ENCODE results near the gene EOMES.
"Not testable (repeated sequence)": the region's sequence is repeated elsewhere in the genome, so short reads cannot be mapped to it uniquely, and the experiment has no call there.

EOMES gene

DNA sequence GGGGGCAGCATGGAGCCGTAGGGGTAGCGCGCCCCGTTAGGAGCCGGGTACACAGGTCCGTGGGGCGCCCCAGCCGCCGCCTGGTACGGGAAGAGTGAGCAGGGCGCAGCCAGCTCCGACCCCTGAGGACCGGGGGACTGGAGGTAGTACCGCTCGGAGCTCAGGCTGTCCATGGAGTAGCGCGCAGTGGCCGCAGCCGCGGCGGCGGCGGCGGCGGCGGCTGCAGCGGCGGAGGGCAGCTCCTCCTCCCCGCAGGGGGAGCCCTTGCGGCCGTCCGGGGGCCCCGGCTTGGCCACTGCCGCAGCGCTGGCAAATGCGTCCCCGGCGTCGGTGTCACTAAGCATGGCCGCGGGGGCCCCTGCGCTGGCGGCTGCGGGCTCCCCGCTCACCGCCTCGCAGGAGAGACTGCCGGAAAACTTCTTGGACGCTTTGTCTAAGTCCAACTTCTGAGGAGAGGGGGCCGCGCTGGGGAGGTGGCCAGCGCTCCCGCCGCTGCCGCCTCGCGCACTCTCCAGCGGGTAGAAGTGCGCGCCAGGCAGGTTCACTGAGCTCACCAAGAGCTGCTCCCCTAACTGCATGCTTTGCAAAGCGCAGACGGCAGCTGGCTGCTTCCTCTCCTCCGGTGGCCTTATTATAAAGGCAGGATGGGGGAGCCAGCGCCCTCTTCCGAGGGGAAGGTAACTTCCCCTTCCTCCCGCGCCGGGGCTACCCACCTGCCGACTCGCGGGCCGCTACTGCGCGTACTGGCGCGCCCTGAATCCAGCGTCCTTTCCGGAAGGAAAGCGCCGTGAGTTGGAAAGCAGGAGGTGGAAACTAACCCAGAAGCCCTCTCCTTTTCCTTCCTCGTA is at the start of gene EOMES:
EOMES (minus strand) TSS at position 607 of the 848 bp plus-strand sequence; CDS start at position 578, 29 bp downstream.
- peak; percentile 44 for DNase-seq

GRCh38 chr3:27770384-27770783 is 48.3 kb upstream of the EOMES start:
- DNase-seq: not testable (repeated sequence)

GRCh38 chr3:27767000-27767399 is 44.9 kb upstream of the EOMES start:
- no peak for DNase-seq

DNA sequence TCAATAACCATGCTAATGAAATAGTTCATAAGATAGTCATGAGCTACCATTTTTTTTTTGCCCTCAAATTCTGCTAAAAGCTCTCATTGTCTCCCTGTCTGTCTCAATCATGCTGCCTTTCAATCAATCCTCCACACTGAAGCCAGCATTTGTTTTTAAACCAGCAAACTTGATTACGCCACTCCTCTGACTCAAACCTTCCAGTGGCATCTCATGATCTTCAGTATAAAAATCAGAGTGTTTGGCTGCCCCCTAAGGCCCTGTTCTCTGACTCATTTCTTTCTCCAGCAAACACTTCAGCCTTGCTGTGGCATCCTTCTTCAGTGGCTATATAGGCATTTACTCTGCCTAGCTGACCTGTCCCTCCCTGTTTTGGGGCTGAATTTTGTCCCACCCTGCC is 36.0 kb upstream of the EOMES start:
- no peak for DNase-seq

DNA sequence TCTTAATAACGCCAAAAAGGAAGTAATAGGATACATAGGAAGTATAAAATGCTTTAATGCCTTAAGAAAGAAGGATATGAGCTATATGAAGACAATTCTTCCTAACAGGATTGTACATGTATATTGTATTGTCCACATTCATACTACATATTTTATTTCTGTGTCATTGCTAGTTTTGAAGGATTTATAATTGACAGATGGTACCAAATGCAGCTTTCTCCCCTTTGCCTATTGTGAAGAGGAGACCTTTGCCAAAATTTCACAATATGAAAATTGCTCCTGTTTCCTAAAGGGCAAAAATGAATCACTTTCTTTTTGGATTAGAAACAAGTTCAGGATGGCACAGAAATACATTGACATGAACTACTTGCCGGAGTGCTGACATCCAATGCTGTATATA is 34.8 kb upstream of the EOMES start:
- DNase-seq: no peak

- DNase-seq: no peak
Observed at GRCh38 chr3:27752926-27753325, 30.8 kb upstream of the EOMES start.

GRCh38 chr3:27749643-27750042 is 27.5 kb upstream of the EOMES start:
- no peak for DNase-seq

DNA sequence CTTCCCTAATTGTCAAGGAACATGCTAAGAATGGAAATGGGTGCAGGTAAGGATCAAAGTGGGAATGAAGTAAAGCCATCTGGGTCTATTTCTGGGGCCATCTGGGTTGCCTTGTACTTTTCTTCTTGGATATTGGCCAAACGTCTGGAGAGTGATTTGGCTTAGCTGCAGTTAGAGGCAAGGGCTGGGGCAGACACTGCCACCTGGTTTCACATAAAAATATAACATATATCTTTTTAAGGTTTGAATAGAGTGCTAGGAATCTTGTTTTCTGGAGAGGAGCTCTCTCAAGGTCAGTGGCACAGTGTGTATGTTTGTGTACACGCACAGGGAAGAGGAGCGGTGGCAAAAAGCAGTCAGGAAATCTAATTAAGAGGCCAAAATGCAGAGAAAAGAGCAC is 24.7 kb upstream of the EOMES start:
- peak; percentile 5 for DNase-seq

DNA sequence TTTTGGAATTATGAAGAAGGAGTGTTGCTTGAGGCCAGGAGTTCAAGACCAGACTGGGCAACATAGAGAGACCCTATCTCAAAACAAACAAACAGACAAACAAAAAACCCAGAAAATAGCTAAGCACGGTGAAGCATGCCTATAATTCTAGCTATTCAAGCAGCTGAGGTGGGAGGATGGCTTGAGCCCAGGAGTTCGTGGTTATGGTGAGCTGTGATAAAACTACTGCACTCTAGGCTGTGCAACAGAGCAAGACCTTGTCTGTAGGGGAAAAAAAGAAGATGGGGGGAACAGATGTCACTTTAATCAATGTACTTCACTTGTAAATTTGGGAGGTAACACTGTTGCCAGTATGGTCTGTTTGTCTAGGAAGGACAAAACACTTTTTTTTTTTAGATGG is 18.7 kb upstream of the EOMES start:
- no peak for DNase-seq

DNA sequence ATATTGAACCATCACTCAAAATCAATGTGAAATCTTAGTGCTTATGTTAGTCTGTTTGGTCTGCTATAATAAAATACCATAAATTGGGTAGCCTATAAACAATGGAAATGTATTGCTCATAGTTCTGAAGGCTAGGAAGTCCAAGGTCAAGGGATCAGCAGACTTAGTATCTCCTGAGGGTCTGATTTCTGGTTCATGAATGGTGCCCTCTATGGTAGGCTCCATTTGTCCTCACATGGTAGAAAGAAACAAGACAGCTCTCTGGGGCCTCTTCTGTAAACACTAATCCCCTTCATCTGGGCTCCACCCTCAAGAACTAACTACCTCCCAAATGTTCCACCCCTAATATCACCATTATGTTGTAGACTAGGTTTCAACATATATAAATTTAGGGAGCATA is 15.0 kb upstream of the EOMES start:
- no peak for DNase-seq

DNA sequence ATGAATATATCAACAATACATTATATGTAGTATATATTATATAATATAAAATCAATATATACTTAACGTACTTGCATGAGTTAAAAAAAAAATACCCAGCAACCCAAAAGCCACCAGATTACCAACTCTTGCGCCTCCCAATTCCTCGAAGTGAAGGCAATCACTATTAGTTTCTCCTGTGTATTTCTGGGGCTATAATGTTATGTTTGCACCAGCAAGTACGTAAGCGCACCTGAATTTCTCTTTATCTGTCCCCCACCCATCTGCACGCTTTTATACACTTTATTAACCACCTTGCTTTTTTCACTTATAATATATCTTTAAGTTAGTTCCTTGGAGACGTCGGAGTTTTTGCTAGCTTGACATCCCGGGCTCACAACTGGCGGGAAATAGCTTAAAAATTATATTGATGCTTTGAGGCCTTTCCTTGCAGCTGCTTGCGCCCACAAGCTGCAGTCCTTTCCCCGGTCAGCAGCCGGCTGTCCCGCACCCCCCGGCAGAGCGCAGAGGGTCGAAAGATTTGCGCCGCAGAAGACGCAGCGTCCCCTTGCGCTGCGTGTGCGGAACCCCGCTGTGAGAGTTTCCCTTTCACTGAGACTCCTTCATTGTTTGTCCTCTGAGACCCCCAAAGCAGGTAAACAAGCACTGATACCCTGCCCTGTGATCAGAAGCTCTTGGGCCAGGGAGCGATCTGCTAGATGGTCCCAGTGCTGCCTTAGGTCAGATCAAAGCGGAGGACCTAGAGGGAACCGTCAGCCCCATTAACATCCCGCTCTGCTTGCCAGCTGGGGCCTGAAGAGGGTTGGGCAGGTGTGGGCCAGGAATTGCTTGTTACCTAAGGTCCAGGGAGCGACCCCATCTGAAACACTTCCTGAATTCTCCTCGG is 8.9 kb upstream of the EOMES start:
- DNase-seq: no peak

DNA sequence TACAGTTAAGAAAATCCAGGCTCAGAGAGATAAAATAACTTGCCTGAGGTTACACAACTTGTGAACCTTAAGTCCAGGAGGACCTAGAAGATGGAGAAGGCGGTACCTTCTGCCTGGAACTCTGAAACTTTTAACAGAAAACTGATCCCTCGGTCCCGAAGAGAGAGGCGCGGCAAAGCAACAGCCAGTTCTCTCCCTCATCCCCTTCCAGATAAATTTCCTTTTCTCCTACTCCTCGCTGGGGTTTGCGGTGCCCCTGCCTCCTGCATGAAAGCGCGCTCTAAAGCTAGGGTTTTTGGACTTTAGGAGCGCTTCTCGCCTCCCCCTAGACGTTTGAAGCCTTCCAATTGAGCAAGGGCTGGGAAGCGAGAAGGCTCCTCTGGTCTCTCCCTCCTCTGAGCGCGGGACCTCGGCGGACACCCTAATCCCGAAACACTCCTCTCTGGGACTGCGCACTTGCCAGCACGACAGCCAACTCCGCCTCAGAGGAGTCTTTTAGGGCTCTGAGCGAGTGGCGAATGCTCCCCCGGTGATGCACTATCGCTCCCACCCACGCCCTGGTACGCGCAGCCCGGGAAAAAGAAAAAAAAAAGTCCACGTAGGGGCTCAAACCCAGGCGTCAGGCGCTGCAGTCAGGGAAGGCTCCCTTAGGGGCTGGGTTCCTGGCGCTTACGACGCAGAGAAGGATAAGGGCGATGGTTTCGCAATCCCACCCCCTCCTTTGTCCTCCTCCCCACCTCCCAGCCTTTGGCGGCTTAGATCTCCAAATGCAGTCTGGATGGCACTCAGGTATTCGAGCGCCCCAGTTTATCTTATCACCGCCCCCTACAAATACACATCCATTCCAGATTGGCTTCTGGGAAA is 7.9 kb upstream of the EOMES start:
- no peak for DNase-seq

GRCh38 chr3:27729325-27729724 is 7.2 kb upstream of the EOMES start:
- no peak for DNase-seq

- peak; percentile 10 for DNase-seq
Observed at GRCh38 chr3:27728195-27729087, 6.3 kb upstream of the EOMES start.

DNA sequence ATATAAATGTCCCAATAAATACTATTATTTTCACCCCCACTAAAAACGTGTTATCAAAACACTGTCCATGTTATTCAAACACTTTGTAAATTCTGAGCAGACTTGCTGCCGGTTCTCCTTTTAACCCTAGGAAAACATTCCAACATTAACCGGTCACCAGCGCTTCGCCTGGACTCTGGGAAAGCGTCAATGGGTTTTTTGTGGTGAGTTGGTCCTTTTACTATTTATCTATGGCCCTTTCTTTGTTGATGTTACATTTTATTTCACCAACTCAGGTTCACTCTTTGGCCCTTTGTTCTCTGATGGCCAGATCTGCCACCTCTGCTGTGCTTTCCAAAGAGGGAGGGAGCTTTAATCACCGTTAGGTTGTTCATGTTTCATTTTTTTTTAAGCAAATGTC is 4.1 kb upstream of the EOMES start:
- DNase-seq: no peak

DNA sequence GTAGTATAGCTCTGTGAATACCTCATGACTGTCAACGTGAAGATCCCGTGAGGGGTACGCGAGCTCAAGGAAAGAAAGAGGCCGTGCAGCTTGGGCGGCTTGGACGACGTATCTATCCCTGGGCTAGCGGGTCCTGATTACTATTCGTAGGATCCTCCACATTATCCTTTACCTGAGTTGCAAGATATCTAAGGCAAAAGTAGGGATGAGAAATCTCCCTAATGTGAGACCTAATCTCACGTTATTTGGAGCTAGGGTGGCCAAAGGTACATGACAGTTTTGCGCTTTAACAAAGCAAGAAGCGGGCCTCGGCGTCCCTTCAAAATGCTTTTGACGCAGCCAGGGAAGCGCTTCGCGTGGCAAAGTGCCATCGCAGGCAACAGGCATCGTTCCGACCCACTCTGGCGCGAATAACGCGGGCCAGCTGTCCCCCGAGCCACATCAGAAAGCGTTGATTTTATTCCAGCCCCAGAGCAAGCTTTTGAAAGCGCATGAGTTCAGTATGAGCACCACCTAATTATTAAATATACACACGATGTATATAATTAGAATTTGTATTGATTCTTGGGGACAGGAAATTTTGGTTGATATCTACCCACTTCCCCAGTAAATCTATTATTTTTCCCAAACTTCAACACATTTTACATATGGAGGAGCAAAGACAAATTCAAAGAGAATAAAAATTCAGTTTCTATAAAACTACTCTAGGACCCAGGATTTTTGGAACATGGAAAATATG is 2.5 kb upstream of the EOMES start:
- no peak for DNase-seq

DNA sequence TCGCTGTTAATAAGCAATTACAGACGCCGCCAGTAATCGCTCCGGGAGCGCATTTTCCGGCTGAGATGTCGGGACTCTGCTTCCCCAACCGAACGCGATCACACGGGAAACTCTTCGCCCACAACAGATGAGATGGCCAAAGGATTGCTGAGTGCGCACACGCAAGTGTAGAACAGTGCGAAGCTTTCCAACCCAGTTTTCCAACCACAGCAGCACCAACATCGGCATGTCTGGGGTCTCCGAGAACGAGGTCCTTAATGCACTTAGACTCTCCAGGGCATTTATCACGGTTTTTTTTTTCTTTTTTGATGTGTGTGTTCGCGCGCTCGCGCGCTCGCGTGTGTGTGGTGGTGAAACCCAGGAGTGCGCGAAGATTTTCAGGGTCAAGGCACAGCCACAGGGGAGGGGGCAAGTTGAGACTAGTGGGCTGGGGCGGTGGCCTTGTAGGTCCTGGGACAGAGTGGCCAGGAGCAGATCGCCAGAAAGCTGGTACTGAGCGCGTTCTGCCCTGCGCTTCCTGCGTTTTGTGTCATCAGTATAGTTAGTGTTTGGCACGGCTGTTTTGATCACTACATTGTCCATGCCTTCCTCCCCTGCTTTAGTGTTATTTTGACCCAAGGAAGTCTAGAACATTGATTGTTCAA is 1.8 kb upstream of the EOMES start:
- no peak for DNase-seq

DNA sequence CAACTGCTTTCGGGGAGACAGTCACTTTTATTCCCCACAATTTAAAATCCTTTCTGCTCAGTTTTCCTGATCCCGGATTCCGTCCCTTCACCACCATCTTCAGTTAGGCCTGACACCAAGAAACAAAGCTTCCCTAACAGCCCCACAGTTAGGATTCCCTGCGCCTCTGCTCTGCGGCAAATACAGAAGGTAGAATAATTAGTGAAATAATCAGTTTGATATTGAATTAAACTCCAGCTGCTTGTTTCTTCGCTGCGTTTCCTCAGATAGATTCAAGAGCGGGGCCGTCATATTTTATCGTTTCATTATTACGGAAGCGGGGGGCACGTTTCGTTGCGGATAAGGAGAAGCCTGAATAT is 1.3 kb upstream of the EOMES start:
- DNase-seq: no peak

- DNase-seq: no peak
Observed at GRCh38 chr3:27723001-27723445, 900 bp upstream of the EOMES start.

DNA sequence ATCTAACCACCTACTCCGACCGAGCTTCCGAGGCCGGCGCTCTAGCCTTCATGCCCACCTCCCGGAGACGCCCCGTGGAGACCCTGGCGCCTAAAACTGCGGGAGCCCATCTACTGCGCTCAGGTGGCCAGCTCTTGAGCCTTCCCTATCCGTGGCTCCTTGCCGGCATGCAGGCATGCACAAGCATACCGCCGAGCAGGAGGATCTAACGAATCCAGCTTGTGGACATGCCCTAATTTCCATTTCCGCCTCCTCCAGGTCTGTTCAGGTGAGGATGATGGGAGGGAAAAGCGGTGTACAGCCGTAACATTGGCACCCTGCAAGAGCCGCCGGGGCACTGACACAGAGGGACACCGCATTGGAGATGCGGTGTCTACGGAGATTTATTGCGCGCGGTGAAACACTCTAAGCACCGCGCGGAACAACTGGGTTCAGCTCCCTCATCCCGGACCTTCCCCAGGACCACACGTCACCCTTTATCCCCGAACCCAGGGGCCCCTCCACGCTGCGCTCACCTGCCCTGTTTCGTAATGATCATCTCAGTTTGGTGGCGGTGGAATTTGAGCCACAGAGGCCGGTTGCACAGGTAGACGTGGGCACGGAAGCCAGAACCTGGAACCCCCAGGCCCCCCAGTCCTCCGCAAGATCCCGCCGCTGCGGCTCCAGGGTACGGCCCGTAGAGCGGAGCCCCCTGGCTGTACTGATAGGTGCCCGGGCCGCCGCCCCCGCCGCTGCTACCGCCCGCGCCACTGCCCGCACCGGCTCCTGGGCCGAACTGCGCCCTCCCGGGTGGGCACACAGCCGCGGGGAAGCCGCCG is 1.0 kb downstream of the EOMES start:
- DNase-seq: no peak

Measured in RPMI8226 (cell line).